ENCODE measurements around the gene GRIN3A.

DNA sequence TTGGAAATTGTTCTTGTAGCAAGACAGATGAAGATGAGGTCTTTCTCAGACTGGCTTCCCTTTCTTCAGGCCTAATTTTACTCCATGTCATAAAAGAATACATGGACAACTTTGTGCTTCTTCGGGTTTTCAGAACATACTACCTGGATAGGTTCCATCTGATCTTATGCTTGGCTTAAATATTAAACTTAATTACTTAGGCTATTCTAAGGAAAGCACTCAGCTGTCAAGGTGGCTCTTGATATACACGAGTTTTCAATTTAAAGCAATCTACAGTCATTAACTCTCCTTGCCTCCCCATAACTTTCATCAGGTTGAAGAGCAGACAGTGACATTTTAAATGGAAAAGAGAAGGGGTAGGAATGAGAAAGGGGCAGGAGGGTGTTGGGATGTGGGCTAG, 134.2 kb downstream of the GRIN3A start:
- TF ChIP-seq, protein P1, sequence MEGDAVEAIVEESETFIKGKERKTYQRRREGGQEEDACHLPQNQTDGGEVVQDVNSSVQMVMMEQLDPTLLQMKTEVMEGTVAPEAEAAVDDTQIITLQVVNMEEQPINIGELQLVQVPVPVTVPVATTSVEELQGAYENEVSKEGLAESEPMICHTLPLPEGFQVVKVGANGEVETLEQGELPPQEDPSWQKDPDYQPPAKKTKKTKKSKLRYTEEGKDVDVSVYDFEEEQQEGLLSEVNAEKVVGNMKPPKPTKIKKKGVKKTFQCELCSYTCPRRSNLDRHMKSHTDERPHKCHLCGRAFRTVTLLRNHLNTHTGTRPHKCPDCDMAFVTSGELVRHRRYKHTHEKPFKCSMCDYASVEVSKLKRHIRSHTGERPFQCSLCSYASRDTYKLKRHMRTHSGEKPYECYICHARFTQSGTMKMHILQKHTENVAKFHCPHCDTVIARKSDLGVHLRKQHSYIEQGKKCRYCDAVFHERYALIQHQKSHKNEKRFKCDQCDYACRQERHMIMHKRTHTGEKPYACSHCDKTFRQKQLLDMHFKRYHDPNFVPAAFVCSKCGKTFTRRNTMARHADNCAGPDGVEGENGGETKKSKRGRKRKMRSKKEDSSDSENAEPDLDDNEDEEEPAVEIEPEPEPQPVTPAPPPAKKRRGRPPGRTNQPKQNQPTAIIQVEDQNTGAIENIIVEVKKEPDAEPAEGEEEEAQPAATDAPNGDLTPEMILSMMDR (IDR thresholded peaks at IDR 0.05): no peak
- TF ChIP-seq POLR2A (IDR thresholded peaks at IDR 0.05): no peak
